HG03354 (cell line): ENCODE measurements around the gene TYW5.

Experiments
- ATAC-seq: cut with Tn5 transposase; IDR thresholded peaks from one replicate; pipeline ENCODE4 v1.9.1; 2021; ENCODE audit warnings: mild to moderate bottlenecking; ENCODE audit not compliant: unreplicated experiment, poor library complexity, severe bottlenecking

The TYW5 gene

GRCh38 chr2:199955339-199956061, at the start of gene TYW5, which contains the start of gene MAIP1:
Gene TYW5 (minus strand): TSS chr2:199955491. CDS start chr2:199955470, 21 bp downstream.
Gene MAIP1 (plus strand): TSS chr2:199955582. CDS start chr2:199955799, 217 bp downstream.
- ATAC-seq = peak; percentile 88

GRCh38 chr2:200003444-200003843, 48.2 kb upstream of the TYW5 start:
- ATAC-seq = no peak

- no peak for ATAC-seq
Measured at GRCh38 chr2:200000444-200001163, 45.3 kb upstream of the TYW5 start.

GRCh38 chr2:199999166-199999565, 43.9 kb upstream of the TYW5 start:
- ATAC-seq = no peak

- ATAC-seq = no peak
Measured at GRCh38 chr2:199997296-199997695, 42.0 kb upstream of the TYW5 start.

GRCh38 chr2:199994896-199995295, 39.6 kb upstream of the TYW5 start:
- no peak for ATAC-seq

GRCh38 chr2:199994371-199994770, 39.1 kb upstream of the TYW5 start:
- ATAC-seq = no peak

- ATAC-seq = no peak
Measured at GRCh38 chr2:199992296-199992695, 37.0 kb upstream of the TYW5 start.

- no peak for ATAC-seq
Measured at GRCh38 chr2:199991691-199992090, 36.4 kb upstream of the TYW5 start.

- ATAC-seq = no peak
Measured at GRCh38 chr2:199989822-199990221, 34.5 kb upstream of the TYW5 start.

GRCh38 chr2:199988151-199988550, 32.9 kb upstream of the TYW5 start:
- peak; percentile 67 for ATAC-seq

GRCh38 chr2:199987586-199987985, 32.3 kb upstream of the TYW5 start:
- ATAC-seq = no peak

GRCh38 chr2:199985625-199986207, 30.4 kb upstream of the TYW5 start:
- peak; percentile 82 for ATAC-seq

- ATAC-seq = no peak
Measured at GRCh38 chr2:199984755-199985154, 29.5 kb upstream of the TYW5 start.

- no peak for ATAC-seq
Measured at GRCh38 chr2:199984159-199984558, 28.9 kb upstream of the TYW5 start.

GRCh38 chr2:199983534-199983933, 28.2 kb upstream of the TYW5 start:
- ATAC-seq = no peak

GRCh38 chr2:199982126-199982843, 27.0 kb upstream of the TYW5 start:
- ATAC-seq = no peak

- peak; percentile 46 for ATAC-seq
Measured at GRCh38 chr2:199979832-199980628, 24.7 kb upstream of the TYW5 start.

GRCh38 chr2:199979398-199979797, 24.1 kb upstream of the TYW5 start:
- no peak for ATAC-seq
